ENCODE data around the gene PCMT1. TPM values are rescaled to one million over a fixed set of nuclear protein-coding genes. Genes with fewer than 3 reads are reported as not detected.

Gene PCMT1
- total and polyA plus RNA-seq, 2 of the 4 experiments (the other 2 are of a cell fraction): 101 to 109 TPM

DNA sequence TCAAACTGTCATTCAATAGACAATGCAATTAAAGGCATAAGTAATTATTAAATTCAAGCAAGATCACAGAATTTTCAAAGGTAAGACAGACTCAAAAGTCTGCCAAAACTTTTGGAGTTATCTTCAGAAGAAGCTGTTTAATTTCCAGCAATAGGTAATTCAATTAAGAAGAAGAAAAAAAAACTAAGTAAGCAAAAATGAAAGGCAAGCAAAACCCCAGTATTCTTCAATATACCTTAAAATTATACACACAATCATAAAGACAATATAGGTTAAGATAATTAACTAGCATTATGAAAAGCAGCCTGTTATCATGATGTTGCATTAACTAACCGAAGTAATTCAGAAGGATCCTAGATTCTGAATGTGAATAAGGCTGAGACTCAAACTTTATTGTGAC lies 35.1 kb upstream of the PCMT1 start:
- TF ChIP-seq CEBPB (IDR thresholded peaks at IDR 0.05; ENCODE audit: low read depth, low read length) (no peak), MXI1 (IDR thresholded peaks at IDR 0.05; ENCODE audit: borderline replicate concordance, low read depth, low read length) (no peak), MAFK (IDR thresholded peaks at IDR 0.05; ENCODE audit: low read depth, low read length) (0 out of 2 replicates have a peak, but pooled peaks have one; percentile 11)
- Histone ChIP-seq H3K79me1 (ENCODE audit: low read depth in 1 of 2, low read length in 2 of 2) (peaks cover 8 to 35% of the 10 kb centered on the region in 2 experiments; a peak in 3 of 4 replicates), H3K56ac (ENCODE audit: extremely low read depth, insufficient read depth, low read length) (no peak overlapping the region), H3K23ac (ENCODE audit: low read depth, low read length) (no peak overlapping the region), H3K9me3 (ENCODE audit: control insufficient read depth, insufficient read depth, low read length) (no peaks in the 10 kb centered on the region), H3K4me2 (ENCODE audit: low read depth, low read length) (no peak overlapping the region), H4K20me1 (ENCODE audit: insufficient read depth, low read length) (peaks cover 25% of the 10 kb centered on the region), H2BK5ac (ENCODE audit: low read depth, low read length, poor library complexity, severe bottlenecking) (no peak overlapping the region), H3K27ac (ENCODE audit: insufficient read depth, low read length) (no peak overlapping the region), H3K9me1 (ENCODE audit: insufficient read depth, low read length) (peaks cover 8% of the 10 kb centered on the region), H4K5ac (ENCODE audit: low read depth, low read length) (no peak overlapping the region), H3K27me3 (ENCODE audit: control insufficient read depth, insufficient read depth, low read length) (no peaks in the 10 kb centered on the region), H3K4me1 (ENCODE audit: control insufficient read depth, insufficient read depth, low read length) (peaks cover 2% of the 10 kb centered on the region; the same call in 1 of the 2 replicates), H2BK120ac (ENCODE audit: low read depth, low read length) (no peak overlapping the region), H3K4me3 (ENCODE audit: insufficient read depth, low read depth, low read length) (no peak overlapping the region), H2BK20ac (ENCODE audit: low read depth, low read length) (no peak overlapping the region), H3K14ac (replicated peaks; ENCODE audit: low read depth, low read length) (no peak overlapping the region), H3K9ac (ENCODE audit: low read depth, low read length) (no peak overlapping the region), H3K4ac (ENCODE audit: low read depth, low read length) (no peak overlapping the region), H3K18ac (ENCODE audit: low read depth, low read length) (no peak overlapping the region), H2AK9ac (replicated peaks; ENCODE audit: low read depth, low read length, poor library complexity) (no peak overlapping the region), H3K36me3 (ENCODE audit: control insufficient read depth, insufficient read depth, low read length) (peaks cover 2% of the 10 kb centered on the region; the same call in 1 of the 2 replicates), H4K8ac (ENCODE audit: low read depth in 2 of 2, low read length in 2 of 2) (no peak overlapping the region), H2BK15ac (ENCODE audit: low read depth, low read length) (no peak overlapping the region), H4K91ac (ENCODE audit: insufficient read depth, low read depth, low read length) (no peak overlapping the region), H2AFZ (replicated peaks; ENCODE audit: low read length, poor library complexity) (no peak overlapping the region), H2AK5ac (ENCODE audit: low read depth, low read length) (no peak overlapping the region)
- no peak for ATAC-seq (ENCODE audit: low read depth)
- dilution Hi-C loops (cut with HindIII; ENCODE audit: low sequenced_read_pairs, unreplicated experiment) (no loop called here), in situ Hi-C loops (cut with MboI; ENCODE audit: low sequenced_read_pairs) (no loop called here), intact Hi-C loops (cut with micrococcal nuclease) (no loop called here)
- ChIA-PET POLR2A (ENCODE audit: unreplicated experiment) (interaction anchor here (0.6 kb wide), 2 partner anchors 13 to 36 kb away, joined by 4 to 5 read pairs; no protein-coding TSS in a partner anchor), CTCF (interaction anchor here (0.6 kb wide), 1 partner anchor 154 kb away, joined by 3 read pairs; no protein-coding TSS in a partner anchor)
- no CpG with 5 or more reads among the region's 1 CpG for WGBS, 2 experiments (ENCODE audit: extremely low coverage in 2 of 2, insufficient read length in 1 of 2)
- BruUV-seq (replicated peaks): no TSS peak
- DNase-seq: no peak
